GM23338 (cell line): ENCODE measurements around the gene NSA2. TPM values are rescaled to one million over a fixed set of nuclear protein-coding genes. Genes with fewer than 3 reads are reported as not detected.

Source experiments
- ATAC-seq: fragments of 200-7000 bp; cut with Tn5 transposase; 3 replicates; pipeline ENCODE4 v1.9.1; 2020
- DNase-seq: peaks from one replicate; pipeline ENCODE4 v3.0.0-alpha.2; 2015; ENCODE audit warnings: low spot score
- H2AFZ ChIP-seq: fragments of 200-600 bp; sonication (generic); 2 replicates; pipeline ENCODE4 v1.8.0; 2016; ENCODE audit warnings: antibody characterized with exemption, mild to moderate bottlenecking, moderate library complexity
- H3F3A ChIP-seq: fragments of 200-600 bp; sonication (generic); replicated peaks from 2 replicates; pipeline ENCODE4 v1.8.0; 2017; ENCODE audit warnings: antibody characterized with exemption, mixed run types, low read depth
- H3K27ac ChIP-seq: fragments of 200-600 bp; sonication (generic); 2 replicates; pipeline ENCODE4 v1.6.1; 2016; ENCODE audit warnings: low read depth
- H3K27me3 ChIP-seq: fragments of 200-600 bp; sonication (generic); 2 replicates; pipeline ENCODE4 v1.8.0; 2016; ENCODE audit warnings: mild to moderate bottlenecking, mixed run types, moderate library complexity; ENCODE audit not compliant: insufficient read depth
- H3K36me3 ChIP-seq: fragments of 200-600 bp; sonication (generic); 2 replicates; pipeline ENCODE4 v1.8.0; 2016; ENCODE audit warnings: mild to moderate bottlenecking; ENCODE audit not compliant: insufficient read depth
- H3K4me1 ChIP-seq: fragments of 200-600 bp; sonication (generic); 2 replicates; pipeline ENCODE4 v1.8.0; 2016; ENCODE audit warnings: mild to moderate bottlenecking, moderate library complexity; ENCODE audit not compliant: insufficient read depth
- H3K4me2 ChIP-seq: fragments of 200-600 bp; sonication (generic); 2 replicates; pipeline ENCODE4 v1.7.1; 2017; ENCODE audit warnings: mixed run types
- H3K4me3 ChIP-seq: fragments of 200-600 bp; sonication (generic); 2 replicates; pipeline ENCODE4 v1.6.1; 2016; ENCODE audit warnings: mixed run types
- H3K79me2 ChIP-seq: fragments of 200-600 bp; sonication (generic); replicated peaks from 2 replicates; pipeline ENCODE4 v1.8.0; 2017; ENCODE audit warnings: mild to moderate bottlenecking; ENCODE audit not compliant: insufficient read depth
- H3K9me2 ChIP-seq: fragments of 200-600 bp; sonication (generic); 2 replicates; pipeline ENCODE4 v1.8.0; 2017; ENCODE audit not compliant: insufficient read depth
- H4K20me1 ChIP-seq: fragments of 200-600 bp; sonication (generic); replicated peaks from 2 replicates; pipeline ENCODE4 v1.8.0; 2017; ENCODE audit warnings: mild to moderate bottlenecking; ENCODE audit not compliant: insufficient read depth
- H3K27ac Mint-ChIP-seq: 2 replicates; pipeline ENCODE4 v1.8.0; 2020; ENCODE audit warnings: inconsistent platforms, mild to moderate bottlenecking, moderate library complexity, mixed read lengths
- H3K27me3 Mint-ChIP-seq: 3 replicates; pipeline ENCODE4 v1.8.0; 2022; ENCODE audit warnings: low read depth, mild to moderate bottlenecking, moderate library complexity, mixed read lengths, inconsistent platforms; ENCODE audit not compliant: insufficient read depth, poor library complexity
- H3K36me3 Mint-ChIP-seq: 3 replicates; pipeline ENCODE4 v1.8.0; 2021; ENCODE audit warnings: low read depth, mild to moderate bottlenecking, inconsistent platforms, moderate library complexity, mixed read lengths
- H3K4me1 Mint-ChIP-seq: 3 replicates; pipeline ENCODE4 v1.8.0; 2020; ENCODE audit warnings: mild to moderate bottlenecking, inconsistent platforms, mixed read lengths
- H3K4me3 Mint-ChIP-seq: 3 replicates; pipeline ENCODE4 v1.8.0; 2021; ENCODE audit warnings: moderate library complexity, mild to moderate bottlenecking, inconsistent platforms, mixed read lengths
- H3K9me3 Mint-ChIP-seq: 3 replicates; pipeline ENCODE4 v1.8.0; 2020; ENCODE audit warnings: moderate library complexity, mild to moderate bottlenecking, inconsistent platforms, mixed read lengths
- CREB1 ChIP-seq: fragments of 250-450 bp; sonication (Bioruptor Pico); IDR thresholded peaks from 2 replicates; pipeline ENCODE4 v1.5.0; 2020; ENCODE audit warnings: low read depth, mild to moderate bottlenecking, moderate library complexity
- EZH2 ChIP-seq: fragments of 200-600 bp; sonication (generic); IDR thresholded peaks from one replicate; pipeline ENCODE4 v1.8.0; 2017; ENCODE audit warnings: antibody characterized with exemption, mild to moderate bottlenecking, low read depth; ENCODE audit not compliant: unreplicated experiment
- EZH2phosphoT487 ChIP-seq: fragments of 200-600 bp; sonication (generic); IDR thresholded peaks from one replicate; pipeline ENCODE4 v1.8.1; 2018; ENCODE audit warnings: antibody characterized with exemption; ENCODE audit not compliant: unreplicated experiment
- JUNB ChIP-seq: IDR thresholded peaks from one replicate; pipeline ENCODE4 v1.6.1; 2016; ENCODE audit warnings: antibody characterized with exemption; ENCODE audit not compliant: unreplicated experiment
- NANOG ChIP-seq: IDR thresholded peaks from 2 replicates; pipeline ENCODE4 v1.6.1; 2016; ENCODE audit warnings: antibody characterized with exemption, borderline replicate concordance
- POLR2AphosphoS5 ChIP-seq: IDR thresholded peaks from 2 replicates; pipeline ENCODE4 v1.6.1; 2016; ENCODE audit warnings: antibody characterized with exemption, low read depth
- ZNF114 ChIP-seq: fragments of 250-450 bp; sonication (Bioruptor Pico); IDR thresholded peaks from 2 replicates; pipeline ENCODE4 v1.5.0; 2020; ENCODE audit warnings: mild to moderate bottlenecking, moderate library complexity
- polyA plus RNA-seq: library from polyadenylated mRNA; unstranded; fragments of >200 nt; fragmentation: Nextera tagmentation; extraction: Ambion mirVana; gene quantifications from 2 replicates; pipeline ENCODE4 v1.2.1, GENCODE V29; 2016
- total RNA-seq: library from RNA; depleted of rRNA; stranded (reverse); fragments of >200 nt; shearing (Covaris generic); gene quantifications from 2 replicates; pipeline ENCODE4 v1.2.3, GENCODE V29; 2014
- TF ChIP-seq, protein P1 (sequence below), 2 experiments: fragments of 200-600 bp in 1 of 2; sonication (generic) in 1 of 2; conservative IDR thresholded peaks; 2 replicates each; pipeline versions ENCODE4 v1.5.1 to v1.6.1; 2016 to 2017; ENCODE audit warnings: antibody characterized with exemption in 2 of 2, low read depth in 2 of 2, mild to moderate bottlenecking in 2 of 2, moderate library complexity in 1 of 2
- TF ChIP-seq, protein P2 (sequence below): IDR thresholded peaks from one replicate; pipeline ENCODE4 v1.6.1; 2018; ENCODE audit warnings: antibody characterized with exemption; ENCODE audit not compliant: unreplicated experiment
- TF ChIP-seq, protein P3 (sequence below): fragments of 250-450 bp; sonication (Bioruptor Pico); IDR thresholded peaks from 2 replicates; pipeline ENCODE4 v1.5.0; 2020; ENCODE audit warnings: mild to moderate bottlenecking, moderate library complexity
- TF ChIP-seq, protein P4 (sequence below): IDR thresholded peaks from 2 replicates; pipeline ENCODE4 v1.6.1; 2016; ENCODE audit warnings: antibody characterized with exemption

Gene NSA2
- total and polyA plus RNA-seq, 2 experiments from 2014 or later: 103 to 244 TPM

DNA sequence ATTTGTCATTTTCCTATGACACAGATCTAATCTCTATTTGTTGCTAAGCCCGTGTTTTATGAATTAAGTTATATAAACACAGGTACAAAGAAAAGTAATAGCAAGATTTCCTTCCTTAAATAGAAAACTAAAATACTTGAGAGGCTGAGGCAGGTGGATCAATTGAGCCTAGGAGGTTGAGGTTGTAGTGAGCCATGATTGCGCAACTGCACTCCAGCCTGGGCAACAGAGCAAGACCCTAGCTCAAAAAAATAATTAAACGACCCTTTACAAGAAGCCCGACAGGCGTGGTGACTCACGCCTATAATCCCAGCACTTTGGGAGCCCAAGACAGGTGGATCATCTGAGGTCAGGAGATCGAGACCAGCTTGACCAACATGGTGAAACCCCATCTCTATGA, 62.4 kb downstream of the NSA2 start:
- H3K4me2 ChIP-seq: no peak overlapping the region
- Mint-ChIP-seq H3K4me3 (no peak overlapping the region), H3K27me3 (no peaks in the 10 kb centered on the region), H3K36me3 (peaks cover 62% of the 10 kb centered on the region), H3K9me3 (no peaks in the 10 kb centered on the region; the same call in 2 of the 3 replicates), H3K4me1 (peaks cover 56% of the 10 kb centered on the region), H3K27ac (no peak overlapping the region)
- no peaks in the 10 kb centered on the region; the same call in 1 of the 2 replicates for H3F3A ChIP-seq
- no peak overlapping the region; the same call in 1 of the 2 replicates for H3K27ac ChIP-seq
- H3K79me2 ChIP-seq: peaks cover 92% of the 10 kb centered on the region
- H3K9me2 ChIP-seq: no peaks in the 10 kb centered on the region
- TF ChIP-seq NANOG: no peak
- no peak for TF ChIP-seq CREB1 (CRISPR knock-in tag)
- no peak for TF ChIP-seq EZH2phosphoT487
- TF ChIP-seq, protein P1, sequence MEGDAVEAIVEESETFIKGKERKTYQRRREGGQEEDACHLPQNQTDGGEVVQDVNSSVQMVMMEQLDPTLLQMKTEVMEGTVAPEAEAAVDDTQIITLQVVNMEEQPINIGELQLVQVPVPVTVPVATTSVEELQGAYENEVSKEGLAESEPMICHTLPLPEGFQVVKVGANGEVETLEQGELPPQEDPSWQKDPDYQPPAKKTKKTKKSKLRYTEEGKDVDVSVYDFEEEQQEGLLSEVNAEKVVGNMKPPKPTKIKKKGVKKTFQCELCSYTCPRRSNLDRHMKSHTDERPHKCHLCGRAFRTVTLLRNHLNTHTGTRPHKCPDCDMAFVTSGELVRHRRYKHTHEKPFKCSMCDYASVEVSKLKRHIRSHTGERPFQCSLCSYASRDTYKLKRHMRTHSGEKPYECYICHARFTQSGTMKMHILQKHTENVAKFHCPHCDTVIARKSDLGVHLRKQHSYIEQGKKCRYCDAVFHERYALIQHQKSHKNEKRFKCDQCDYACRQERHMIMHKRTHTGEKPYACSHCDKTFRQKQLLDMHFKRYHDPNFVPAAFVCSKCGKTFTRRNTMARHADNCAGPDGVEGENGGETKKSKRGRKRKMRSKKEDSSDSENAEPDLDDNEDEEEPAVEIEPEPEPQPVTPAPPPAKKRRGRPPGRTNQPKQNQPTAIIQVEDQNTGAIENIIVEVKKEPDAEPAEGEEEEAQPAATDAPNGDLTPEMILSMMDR (conservative IDR thresholded peaks at IDR 0.05; ENCODE audit: low read depth in 2 of 2): no peak
- no peak for TF ChIP-seq POLR2AphosphoS5
- TF ChIP-seq, protein P2, sequence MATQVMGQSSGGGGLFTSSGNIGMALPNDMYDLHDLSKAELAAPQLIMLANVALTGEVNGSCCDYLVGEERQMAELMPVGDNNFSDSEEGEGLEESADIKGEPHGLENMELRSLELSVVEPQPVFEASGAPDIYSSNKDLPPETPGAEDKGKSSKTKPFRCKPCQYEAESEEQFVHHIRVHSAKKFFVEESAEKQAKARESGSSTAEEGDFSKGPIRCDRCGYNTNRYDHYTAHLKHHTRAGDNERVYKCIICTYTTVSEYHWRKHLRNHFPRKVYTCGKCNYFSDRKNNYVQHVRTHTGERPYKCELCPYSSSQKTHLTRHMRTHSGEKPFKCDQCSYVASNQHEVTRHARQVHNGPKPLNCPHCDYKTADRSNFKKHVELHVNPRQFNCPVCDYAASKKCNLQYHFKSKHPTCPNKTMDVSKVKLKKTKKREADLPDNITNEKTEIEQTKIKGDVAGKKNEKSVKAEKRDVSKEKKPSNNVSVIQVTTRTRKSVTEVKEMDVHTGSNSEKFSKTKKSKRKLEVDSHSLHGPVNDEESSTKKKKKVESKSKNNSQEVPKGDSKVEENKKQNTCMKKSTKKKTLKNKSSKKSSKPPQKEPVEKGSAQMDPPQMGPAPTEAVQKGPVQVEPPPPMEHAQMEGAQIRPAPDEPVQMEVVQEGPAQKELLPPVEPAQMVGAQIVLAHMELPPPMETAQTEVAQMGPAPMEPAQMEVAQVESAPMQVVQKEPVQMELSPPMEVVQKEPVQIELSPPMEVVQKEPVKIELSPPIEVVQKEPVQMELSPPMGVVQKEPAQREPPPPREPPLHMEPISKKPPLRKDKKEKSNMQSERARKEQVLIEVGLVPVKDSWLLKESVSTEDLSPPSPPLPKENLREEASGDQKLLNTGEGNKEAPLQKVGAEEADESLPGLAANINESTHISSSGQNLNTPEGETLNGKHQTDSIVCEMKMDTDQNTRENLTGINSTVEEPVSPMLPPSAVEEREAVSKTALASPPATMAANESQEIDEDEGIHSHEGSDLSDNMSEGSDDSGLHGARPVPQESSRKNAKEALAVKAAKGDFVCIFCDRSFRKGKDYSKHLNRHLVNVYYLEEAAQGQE: no peak
- TF ChIP-seq, protein P3, sequence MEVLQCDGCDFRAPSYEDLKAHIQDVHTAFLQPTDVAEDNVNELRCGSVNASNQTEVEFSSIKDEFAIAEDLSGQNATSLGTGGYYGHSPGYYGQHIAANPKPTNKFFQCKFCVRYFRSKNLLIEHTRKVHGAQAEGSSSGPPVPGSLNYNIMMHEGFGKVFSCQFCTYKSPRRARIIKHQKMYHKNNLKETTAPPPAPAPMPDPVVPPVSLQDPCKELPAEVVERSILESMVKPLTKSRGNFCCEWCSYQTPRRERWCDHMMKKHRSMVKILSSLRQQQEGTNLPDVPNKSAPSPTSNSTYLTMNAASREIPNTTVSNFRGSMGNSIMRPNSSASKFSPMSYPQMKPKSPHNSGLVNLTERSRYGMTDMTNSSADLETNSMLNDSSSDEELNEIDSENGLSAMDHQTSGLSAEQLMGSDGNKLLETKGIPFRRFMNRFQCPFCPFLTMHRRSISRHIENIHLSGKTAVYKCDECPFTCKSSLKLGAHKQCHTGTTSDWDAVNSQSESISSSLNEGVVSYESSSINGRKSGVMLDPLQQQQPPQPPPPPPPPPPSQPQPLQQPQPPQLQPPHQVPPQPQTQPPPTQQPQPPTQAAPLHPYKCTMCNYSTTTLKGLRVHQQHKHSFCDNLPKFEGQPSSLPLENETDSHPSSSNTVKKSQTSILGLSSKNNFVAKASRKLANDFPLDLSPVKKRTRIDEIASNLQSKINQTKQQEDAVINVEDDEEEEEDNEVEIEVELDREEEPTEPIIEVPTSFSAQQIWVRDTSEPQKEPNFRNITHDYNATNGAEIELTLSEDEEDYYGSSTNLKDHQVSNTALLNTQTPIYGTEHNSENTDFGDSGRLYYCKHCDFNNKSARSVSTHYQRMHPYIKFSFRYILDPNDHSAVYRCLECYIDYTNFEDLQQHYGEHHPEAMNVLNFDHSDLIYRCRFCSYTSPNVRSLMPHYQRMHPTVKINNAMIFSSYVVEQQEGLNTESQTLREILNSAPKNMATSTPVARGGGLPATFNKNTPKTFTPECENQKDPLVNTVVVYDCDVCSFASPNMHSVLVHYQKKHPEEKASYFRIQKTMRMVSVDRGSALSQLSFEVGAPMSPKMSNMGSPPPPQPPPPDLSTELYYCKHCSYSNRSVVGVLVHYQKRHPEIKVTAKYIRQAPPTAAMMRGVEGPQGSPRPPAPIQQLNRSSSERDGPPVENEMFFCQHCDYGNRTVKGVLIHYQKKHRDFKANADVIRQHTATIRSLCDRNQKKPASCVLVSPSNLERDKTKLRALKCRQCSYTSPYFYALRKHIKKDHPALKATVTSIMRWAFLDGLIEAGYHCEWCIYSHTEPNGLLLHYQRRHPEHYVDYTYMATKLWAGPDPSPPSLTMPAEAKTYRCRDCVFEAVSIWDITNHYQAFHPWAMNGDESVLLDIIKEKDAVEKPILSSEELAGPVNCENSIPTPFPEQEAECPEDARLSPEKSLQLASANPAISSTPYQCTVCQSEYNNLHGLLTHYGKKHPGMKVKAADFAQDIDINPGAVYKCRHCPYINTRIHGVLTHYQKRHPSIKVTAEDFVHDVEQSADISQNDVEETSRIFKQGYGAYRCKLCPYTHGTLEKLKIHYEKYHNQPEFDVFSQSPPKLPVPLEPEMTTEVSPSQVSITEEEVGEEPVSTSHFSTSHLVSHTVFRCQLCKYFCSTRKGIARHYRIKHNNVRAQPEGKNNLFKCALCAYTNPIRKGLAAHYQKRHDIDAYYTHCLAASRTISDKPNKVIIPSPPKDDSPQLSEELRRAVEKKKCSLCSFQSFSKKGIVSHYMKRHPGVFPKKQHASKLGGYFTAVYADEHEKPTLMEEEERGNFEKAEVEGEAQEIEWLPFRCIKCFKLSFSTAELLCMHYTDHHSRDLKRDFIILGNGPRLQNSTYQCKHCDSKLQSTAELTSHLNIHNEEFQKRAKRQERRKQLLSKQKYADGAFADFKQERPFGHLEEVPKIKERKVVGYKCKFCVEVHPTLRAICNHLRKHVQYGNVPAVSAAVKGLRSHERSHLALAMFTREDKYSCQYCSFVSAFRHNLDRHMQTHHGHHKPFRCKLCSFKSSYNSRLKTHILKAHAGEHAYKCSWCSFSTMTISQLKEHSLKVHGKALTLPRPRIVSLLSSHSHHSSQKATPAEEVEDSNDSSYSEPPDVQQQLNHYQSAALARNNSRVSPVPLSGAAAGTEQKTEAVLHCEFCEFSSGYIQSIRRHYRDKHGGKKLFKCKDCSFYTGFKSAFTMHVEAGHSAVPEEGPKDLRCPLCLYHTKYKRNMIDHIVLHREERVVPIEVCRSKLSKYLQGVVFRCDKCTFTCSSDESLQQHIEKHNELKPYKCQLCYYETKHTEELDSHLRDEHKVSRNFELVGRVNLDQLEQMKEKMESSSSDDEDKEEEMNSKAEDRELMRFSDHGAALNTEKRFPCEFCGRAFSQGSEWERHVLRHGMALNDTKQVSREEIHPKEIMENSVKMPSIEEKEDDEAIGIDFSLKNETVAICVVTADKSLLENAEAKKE (CRISPR knock-in tag): no peak
- TF ChIP-seq, protein P4, sequence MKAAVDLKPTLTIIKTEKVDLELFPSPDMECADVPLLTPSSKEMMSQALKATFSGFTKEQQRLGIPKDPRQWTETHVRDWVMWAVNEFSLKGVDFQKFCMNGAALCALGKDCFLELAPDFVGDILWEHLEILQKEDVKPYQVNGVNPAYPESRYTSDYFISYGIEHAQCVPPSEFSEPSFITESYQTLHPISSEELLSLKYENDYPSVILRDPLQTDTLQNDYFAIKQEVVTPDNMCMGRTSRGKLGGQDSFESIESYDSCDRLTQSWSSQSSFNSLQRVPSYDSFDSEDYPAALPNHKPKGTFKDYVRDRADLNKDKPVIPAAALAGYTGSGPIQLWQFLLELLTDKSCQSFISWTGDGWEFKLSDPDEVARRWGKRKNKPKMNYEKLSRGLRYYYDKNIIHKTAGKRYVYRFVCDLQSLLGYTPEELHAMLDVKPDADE: no peak
- no peak for TF ChIP-seq EZH2
- TF ChIP-seq ZNF114 (CRISPR knock-in tag): no peak
- TF ChIP-seq JUNB: no peak
- no peak overlapping the region for H2AFZ ChIP-seq
- no peaks in the 10 kb centered on the region for H3K27me3 ChIP-seq
- DNase-seq (no peak), ATAC-seq (no peak)
- peaks cover 10% of the 10 kb centered on the region for H4K20me1 ChIP-seq
- peaks cover 43% of the 10 kb centered on the region for H3K4me1 ChIP-seq
- peaks cover 8% of the 10 kb centered on the region; the same call in 1 of the 2 replicates for H3K36me3 ChIP-seq
- H3K4me3 ChIP-seq: no peak overlapping the region
